Nephron progenitor cell (in vitro differentiated cells): ENCODE measurements around the gene UBE2J2.
A peak's percentile ranks its signal among the peaks of the same experiment; 100 is the strongest.

ENCODE experiments used
- DNase-seq: peaks from one replicate; pipeline ENCODE4 v3.0.0; 2021
- H3K27ac Mint-ChIP-seq: 2 replicates; pipeline ENCODE4 v1.8.0; 2021; ENCODE audit warnings: mild to moderate bottlenecking, moderate library complexity, mixed read lengths
- H3K27me3 Mint-ChIP-seq: 2 replicates; pipeline ENCODE4 v1.8.0; 2021; ENCODE audit warnings: mild to moderate bottlenecking, low read depth, mixed read lengths; ENCODE audit not compliant: poor library complexity
- H3K36me3 Mint-ChIP-seq: 2 replicates; pipeline ENCODE4 v1.8.0; 2021; ENCODE audit warnings: low read depth, mixed read lengths
- H3K4me1 Mint-ChIP-seq: 2 replicates; pipeline ENCODE4 v1.8.0; 2021; ENCODE audit warnings: mixed read lengths
- H3K4me3 Mint-ChIP-seq: 2 replicates; pipeline ENCODE4 v1.8.0; 2021; ENCODE audit warnings: mild to moderate bottlenecking, moderate library complexity, mixed read lengths
- H3K9me3 Mint-ChIP-seq: 2 replicates; pipeline ENCODE4 v1.8.0; 2021; ENCODE audit warnings: mild to moderate bottlenecking, moderate library complexity, mixed read lengths
- CTCF ChIP-seq: fragments of 200-600 bp; sonication (generic); IDR thresholded peaks from 2 replicates; pipeline ENCODE4 v1.5.0; 2021; ENCODE audit warnings: antibody characterized with exemption

UBE2J2 gene

GRCh38 chr1:1207571-1207892 is 66.1 kb downstream of the UBE2J2 start:
- H3K9me3 Mint-ChIP-seq: no peaks in the 10 kb centered on the region
- no peaks in the 10 kb centered on the region for H3K36me3 Mint-ChIP-seq
- TF ChIP-seq CTCF: no peak
- H3K4me1 Mint-ChIP-seq: peaks cover 13% of the 10 kb centered on the region
- H3K4me3 Mint-ChIP-seq: no peak overlapping the region
- no peak overlapping the region for H3K27ac Mint-ChIP-seq
- peaks cover 32% of the 10 kb centered on the region for H3K27me3 Mint-ChIP-seq
- DNase-seq: peak; percentile 1

GRCh38 chr1:1206966-1207531 is 66.6 kb downstream of the UBE2J2 start:
- H3K4me3 Mint-ChIP-seq: no peak overlapping the region
- no peak for TF ChIP-seq CTCF
- peak; percentile 6 for DNase-seq
- H3K27me3 Mint-ChIP-seq: peaks cover 32% of the 10 kb centered on the region
- no peak overlapping the region for H3K27ac Mint-ChIP-seq
- H3K9me3 Mint-ChIP-seq: no peaks in the 10 kb centered on the region
- H3K36me3 Mint-ChIP-seq: no peaks in the 10 kb centered on the region
- peaks cover 13% of the 10 kb centered on the region for H3K4me1 Mint-ChIP-seq

- no peak for TF ChIP-seq CTCF
- peaks cover 32% of the 10 kb centered on the region for H3K27me3 Mint-ChIP-seq
- H3K9me3 Mint-ChIP-seq: no peaks in the 10 kb centered on the region
- no peaks in the 10 kb centered on the region for H3K36me3 Mint-ChIP-seq
- DNase-seq: peak; percentile 65
- H3K4me3 Mint-ChIP-seq: no peak within 1 kb of the TSS
- peaks cover 13% of the 10 kb centered on the region for H3K4me1 Mint-ChIP-seq
- H3K27ac Mint-ChIP-seq: no peak within 1 kb of the TSS
Measured at GRCh38 chr1:1206376-1206965, 67.2 kb downstream of the UBE2J2 start, which contains the start of gene TNFRSF18. Gene TNFRSF18, minus strand, starts transcription at chr1:1206592. Its CDS starts 21 bp downstream, at chr1:1206571.

- H3K4me3 Mint-ChIP-seq: no peak overlapping the region
Measured at GRCh38 chr1:1205769-1206375, 67.8 kb downstream of the UBE2J2 start.

GRCh38 chr1:1204998-1205768 is 68.5 kb downstream of the UBE2J2 start:
- peaks cover 13% of the 10 kb centered on the region for H3K4me1 Mint-ChIP-seq
- H3K36me3 Mint-ChIP-seq: no peaks in the 10 kb centered on the region
- no peak for TF ChIP-seq CTCF

More at GRCh38 chr1:1205769-1206375, 67.8 kb downstream of the UBE2J2 start:
- Mint-ChIP-seq H3K4me1 (peaks cover 13% of the 10 kb centered on the region), H3K36me3 (no peaks in the 10 kb centered on the region), H3K27me3 (peaks cover 32% of the 10 kb centered on the region), H3K27ac (no peak overlapping the region), H3K9me3 (no peaks in the 10 kb centered on the region)
- TF ChIP-seq CTCF: no peak
- DNase-seq: no peak

More at GRCh38 chr1:1204998-1205768, 68.5 kb downstream of the UBE2J2 start:
- peaks cover 36% of the 10 kb centered on the region for H3K27me3 Mint-ChIP-seq
- DNase-seq: peak; percentile 7
- no peaks in the 10 kb centered on the region for H3K9me3 Mint-ChIP-seq
- no peak overlapping the region for H3K4me3 Mint-ChIP-seq
- H3K27ac Mint-ChIP-seq: no peak overlapping the region
